ENCODE results near the gene PGLYRP1.

Gene PGLYRP1

DNA sequence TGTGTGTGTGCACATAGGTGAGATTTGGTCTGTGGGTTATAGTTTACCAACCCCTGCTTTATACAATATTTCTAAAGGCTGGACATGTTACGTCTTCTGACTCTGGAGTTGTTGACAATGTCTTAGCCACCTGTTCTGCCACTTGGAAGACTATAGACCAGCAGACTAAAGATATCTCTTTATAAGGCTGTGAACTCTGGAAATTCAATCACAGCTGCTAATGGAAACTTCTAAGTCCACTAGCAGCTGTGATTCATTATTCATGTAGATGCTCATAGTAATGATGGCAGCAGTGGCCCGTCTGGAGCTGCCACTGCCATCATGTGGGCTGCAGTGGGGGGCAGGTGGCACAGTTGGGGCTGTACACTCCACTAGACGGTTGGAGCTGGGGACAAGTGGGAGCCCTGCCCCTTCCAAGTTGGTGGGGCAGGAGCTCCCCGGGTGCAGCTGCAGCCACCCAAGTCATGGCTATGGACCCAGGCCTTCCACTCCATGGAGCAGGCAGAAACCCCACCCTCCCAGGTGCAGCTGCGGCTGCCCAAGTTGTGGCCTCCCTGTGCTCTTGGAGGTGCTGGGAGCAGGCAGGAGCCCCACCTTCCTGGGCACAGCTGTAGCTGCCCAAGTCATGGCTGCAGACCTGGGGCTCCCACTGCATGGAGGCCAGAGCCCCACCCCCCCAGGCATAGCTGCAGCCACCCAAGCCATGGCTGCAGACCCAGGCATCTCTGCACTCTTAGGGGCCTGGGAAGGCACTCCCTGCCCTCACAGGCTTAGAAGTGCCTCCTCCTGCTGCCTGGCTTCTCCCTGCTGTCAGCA, 9.1 kb upstream of the PGLYRP1 start:
- no peak for DNase-seq

DNA sequence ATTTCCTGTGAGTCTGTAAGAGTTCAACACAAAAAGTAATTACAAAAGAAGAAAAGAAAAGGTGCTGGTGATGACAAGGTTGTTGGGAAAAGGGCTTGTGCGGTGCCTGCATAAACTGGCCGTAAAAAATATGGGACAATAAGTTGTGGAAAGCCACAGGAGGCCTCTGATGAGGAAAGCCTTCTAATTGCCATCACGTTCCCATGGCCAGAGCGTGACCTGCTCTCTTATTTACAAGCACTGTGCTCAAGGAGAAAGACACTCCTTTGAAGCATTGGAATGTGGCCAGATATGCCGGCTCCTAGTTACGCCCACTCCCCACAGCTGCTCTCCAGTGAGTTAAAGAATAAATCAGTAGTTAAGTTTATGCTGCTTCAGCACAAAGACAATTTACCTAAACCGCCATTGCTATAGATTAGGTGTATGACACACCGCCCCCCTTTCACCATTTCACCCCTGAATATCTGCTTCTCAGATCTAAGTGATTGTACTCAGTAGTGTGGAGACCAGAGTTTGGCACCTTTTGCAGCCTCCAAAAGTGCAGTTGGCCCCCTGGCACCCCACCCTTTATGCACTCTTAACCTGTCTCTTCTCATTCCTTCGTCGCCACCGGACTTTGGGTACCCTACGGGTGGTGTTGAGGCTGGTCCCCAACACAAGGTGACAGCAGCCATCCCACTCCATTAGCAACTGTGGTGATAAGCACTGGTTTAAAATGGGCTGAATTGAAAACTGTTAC, 8.1 kb upstream of the PGLYRP1 start:
- no peak for DNase-seq

- DNase-seq = no peak
Measured at GRCh38 chr19:46025835-46026234, 3.0 kb upstream of the PGLYRP1 start.

DNA sequence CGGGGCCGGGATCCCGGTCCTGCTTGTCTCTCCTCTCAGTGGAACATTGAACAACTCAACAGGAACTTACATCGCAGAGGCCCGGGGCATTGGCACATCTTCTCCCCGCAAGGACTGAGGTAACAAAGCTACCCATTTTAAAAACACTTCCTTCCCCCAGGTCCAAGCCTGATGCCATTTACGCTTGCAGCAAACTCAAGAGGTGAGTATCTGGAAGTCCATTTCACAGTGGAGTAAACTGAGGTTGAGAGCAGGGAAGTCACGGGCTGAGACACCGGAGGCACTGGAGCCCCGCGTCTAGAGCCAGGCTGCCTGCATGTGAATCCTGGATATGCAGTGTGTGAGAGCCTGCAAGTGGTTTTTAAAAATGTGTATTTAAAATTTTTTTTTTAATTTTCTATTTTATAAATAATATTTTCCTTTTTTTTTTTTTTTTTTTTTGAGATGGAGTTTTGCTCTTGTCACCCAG, 492 bp upstream of the PGLYRP1 start:
- DNase-seq = no peak

GRCh38 chr19:46022061-46022430, 807 bp downstream of the PGLYRP1 start:
- DNase-seq = no peak

DNA sequence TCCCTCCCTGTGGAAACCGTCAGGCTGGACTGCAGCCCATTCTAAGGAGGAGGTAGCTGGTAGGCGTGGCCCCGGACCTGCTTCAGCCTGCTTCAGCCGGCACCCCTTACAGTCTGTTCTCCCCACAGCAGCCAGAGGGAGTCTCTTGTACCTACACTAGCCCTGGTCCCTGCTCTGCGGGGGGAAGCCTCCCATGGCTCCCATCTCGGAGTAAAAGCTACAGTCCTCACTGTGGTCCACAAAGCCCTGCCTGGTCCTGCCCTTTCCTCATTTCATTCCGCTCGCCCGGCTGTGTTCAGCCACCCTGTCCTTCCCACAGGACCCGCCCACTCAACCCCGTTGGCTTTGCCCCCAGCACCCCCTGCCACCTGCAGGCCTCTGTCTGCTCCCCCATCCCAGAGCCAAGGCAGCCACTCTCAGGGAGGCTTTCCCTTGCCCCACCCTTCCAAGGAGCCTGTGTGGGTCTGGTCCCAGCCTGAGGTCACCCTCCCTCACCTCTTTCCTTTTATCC, 1.3 kb downstream of the PGLYRP1 start:
- DNase-seq = no peak

DNA sequence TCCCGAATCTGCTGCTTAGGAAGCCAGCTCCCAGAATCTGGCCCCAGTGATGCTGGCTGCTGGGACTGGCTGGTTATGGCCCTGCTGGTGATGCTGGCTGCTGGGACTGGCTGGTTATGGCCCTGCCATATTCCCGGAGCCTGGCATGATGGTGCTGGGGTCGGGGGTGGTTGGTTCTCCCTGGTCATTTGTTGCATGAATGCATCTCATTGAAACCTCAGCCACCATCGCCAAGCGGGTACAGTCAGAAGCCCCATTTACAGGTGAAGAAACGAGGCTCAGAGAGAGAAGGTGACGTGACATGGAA, 2.1 kb downstream of the PGLYRP1 start:
- DNase-seq = no peak

DNA sequence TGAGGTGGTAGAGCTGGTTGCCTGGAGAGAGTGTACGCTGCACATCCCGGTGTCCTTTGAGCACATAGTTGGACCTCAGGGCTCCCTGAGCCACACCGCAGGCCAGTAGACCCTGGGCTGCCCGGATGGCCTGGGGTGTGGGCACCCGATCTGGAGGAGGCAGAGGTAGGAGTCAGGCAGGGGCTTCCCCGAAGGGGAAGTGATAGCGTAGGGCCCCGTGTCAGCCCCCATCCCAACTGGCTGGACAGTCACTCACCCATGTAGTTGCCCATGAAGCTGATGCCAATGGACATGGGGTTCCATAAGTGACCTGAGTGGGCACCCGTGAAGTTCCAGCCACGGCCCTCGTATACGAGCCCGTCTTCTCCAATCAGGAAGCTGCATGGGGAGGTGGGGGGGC, 3.6 kb downstream of the PGLYRP1 start:
- DNase-seq = no peak

GRCh38 chr19:46018729-46019251, 4.1 kb downstream of the PGLYRP1 start:
- no peak for DNase-seq

DNA sequence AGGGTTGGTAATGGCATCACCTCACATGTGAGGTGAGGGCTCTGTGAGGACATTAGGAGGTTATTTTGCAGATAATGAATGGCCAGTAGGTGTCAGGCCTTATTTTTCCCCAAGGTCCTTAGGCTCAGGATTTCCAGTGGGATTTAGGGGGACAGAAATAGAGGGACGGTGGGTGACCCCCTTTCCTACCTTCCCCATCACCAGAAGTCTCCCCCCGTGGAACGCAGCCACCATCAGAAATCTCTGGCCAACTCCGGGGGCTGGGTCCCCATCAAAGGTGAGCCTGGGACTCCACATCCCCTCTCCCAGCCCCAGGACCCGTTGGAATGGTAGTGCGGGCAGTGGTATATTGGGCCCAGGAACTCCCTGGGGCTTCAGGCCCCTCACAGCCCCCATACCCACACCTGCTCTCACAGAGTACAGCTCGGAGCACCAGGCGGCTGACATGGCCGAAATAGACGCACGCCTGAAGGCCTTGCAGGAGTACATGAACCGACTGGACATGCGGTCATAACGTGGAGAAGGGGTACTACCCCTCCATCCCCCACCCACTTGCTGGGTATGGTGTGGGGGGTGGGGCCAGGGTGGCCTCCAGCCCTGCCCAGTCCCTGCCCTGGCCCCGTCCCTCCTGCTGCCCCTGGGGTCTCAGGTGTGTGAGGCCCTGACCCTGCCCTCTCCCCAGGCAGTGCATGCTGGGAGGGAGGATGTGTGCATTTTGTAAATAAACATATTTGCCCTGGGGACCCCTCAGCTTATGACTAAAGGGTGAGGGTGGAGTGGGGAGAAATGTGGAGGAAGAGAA, 4.8 kb downstream of the PGLYRP1 start:
- DNase-seq = no peak

- DNase-seq = no peak
Measured at GRCh38 chr19:46017095-46017429, 5.8 kb downstream of the PGLYRP1 start.

DNA sequence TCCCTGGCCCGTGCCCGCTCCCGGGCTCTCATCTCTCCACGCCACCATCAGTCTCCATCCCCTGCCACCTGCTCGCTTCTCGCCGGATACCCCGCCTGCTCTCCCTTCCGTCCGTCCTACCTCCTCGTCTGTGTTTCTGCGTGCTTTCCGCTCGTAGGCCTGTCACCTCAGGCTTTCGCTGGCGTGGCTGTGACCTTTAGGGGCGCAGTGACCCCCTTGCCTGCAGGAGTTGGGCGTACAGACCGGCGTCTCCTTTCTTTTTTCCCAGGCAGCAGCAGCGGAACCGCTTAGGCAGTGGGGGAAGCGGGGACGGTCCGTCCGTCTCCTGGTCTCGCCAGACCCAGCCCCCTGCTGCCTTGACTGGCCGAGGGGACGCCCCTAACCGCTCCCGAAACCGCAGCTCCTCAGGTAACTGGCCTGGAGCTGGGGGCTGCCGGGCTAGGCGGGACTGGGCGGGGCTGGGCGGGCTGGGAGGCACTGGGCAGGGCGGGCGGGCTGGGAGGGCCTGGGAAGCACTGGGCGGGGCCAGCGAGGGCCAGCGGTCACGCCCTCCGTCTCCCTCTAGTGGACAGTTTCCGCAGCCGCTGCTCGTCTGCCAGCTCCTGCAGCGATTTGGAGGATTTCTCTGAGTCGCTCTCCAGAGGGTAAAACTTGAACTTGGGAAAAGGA, 6.3 kb downstream of the PGLYRP1 start:
- DNase-seq = peak; percentile 74

- DNase-seq = no peak
Measured at GRCh38 chr19:46015687-46016425, 7.0 kb downstream of the PGLYRP1 start.

GRCh38 chr19:46014941-46015686, 7.7 kb downstream of the PGLYRP1 start:
- peak; percentile 60 for DNase-seq

GRCh38 chr19:46014534-46014933, 8.3 kb downstream of the PGLYRP1 start:
- DNase-seq = no peak

- DNase-seq = peak; percentile 79
Measured at GRCh38 chr19:46009530-46010510, 13.0 kb downstream of the PGLYRP1 start.

GRCh38 chr19:46006411-46006810, 16.4 kb downstream of the PGLYRP1 start:
- DNase-seq = no peak

GRCh38 chr19:46002678-46003275, 20.1 kb downstream of the PGLYRP1 start:
- no peak for DNase-seq

GRCh38 chr19:46000491-46001246, 22.2 kb downstream of the PGLYRP1 start:
- peak; percentile 44 for DNase-seq
